HepG2 (cell line): ENCODE measurements around the gene FSIP1. TPM values are rescaled to one million over a fixed set of nuclear protein-coding genes. Genes with fewer than 3 reads are reported as not detected.
A peak's percentile ranks its signal among the peaks of the same experiment; 100 is the strongest.

ENCODE experiments used
- ATAC-seq: fragments of 200-7000 bp; cut with Tn5 transposase; 3 replicates; pipeline ENCODE4 v1.9.1; 2020; ENCODE audit warnings: mild to moderate bottlenecking, moderate library complexity
- BruUV-seq: library from RNA; stranded (reverse); fragments of 400-500 nt; replicated peaks from 2 replicates; lab custom pipeline; 2021; lab: Mats Ljungman, UMichigan
- CTCF ChIA-PET: fragments of 300-600 bp; formaldehyde crosslinking; extraction: SDS; loops from one replicate; lab custom pipeline; 2021; ENCODE audit warnings: low total read pairs, inconsistent platforms, low intra/inter-chr PET ratio; lab: Yijun Ruan, JAX
- POLR2A ChIA-PET: fragments of 350-600 bp; sonication (Branson Sonifier 250); formaldehyde crosslinking; loops from one replicate; lab custom pipeline; 2020; ENCODE audit warnings: antibody characterized with exemption, inconsistent platforms; lab: Yijun Ruan, JAX
- DNase-seq: peaks from one replicate; pipeline ENCODE4 v3.0.0-alpha.2; 2015; ENCODE audit warnings: low spot score
- FAIRE-seq: peaks from 3 replicates; lab custom pipeline; 2011; peaks lifted over from hg19 to GRCh38; lab: Jason Lieb, UNC
- H2AFZ ChIP-seq: one replicate; pipeline ENCODE4 v1.6.1; 2011; ENCODE audit warnings: low read length, inconsistent platforms
- H3K27ac ChIP-seq: fragments of 300-600 bp; 3 replicates; pipeline ENCODE4 v1.8.0; 2011; ENCODE audit warnings: mixed run types, mild to moderate bottlenecking, mixed read lengths, low read length, inconsistent platforms; ENCODE audit not compliant: insufficient read depth; ENCODE audit errors: extremely low read length
- H3K27me3 ChIP-seq, 2 experiments: fragments of 200-600 bp in 1 of 2; 2 replicates in 1 of 2; 3 replicates in 1 of 2; pipeline versions ENCODE4 v1.6.0 to v1.8.0; 2011; ENCODE audit warnings: low read length in 2 of 2, mild to moderate bottlenecking in 2 of 2, moderate library complexity in 2 of 2, inconsistent platforms in 1 of 2; ENCODE audit not compliant: insufficient read depth in 2 of 2, control insufficient read depth in 1 of 2
- H3K36me3 ChIP-seq, 2 experiments: fragments of 200-600 bp in 1 of 2; replicated peaks in 1 of 2; 2 replicates in 1 of 2; 3 replicates in 1 of 2; pipeline versions ENCODE4 v1.5.1 to v1.8.0; 2011; ENCODE audit warnings: low read length in 2 of 2, inconsistent platforms in 1 of 2; ENCODE audit not compliant: insufficient read depth in 2 of 2, control insufficient read depth in 1 of 2
- H3K4me1 ChIP-seq: 2 replicates; pipeline ENCODE4 v1.5.1; 2012; ENCODE audit warnings: low read length, inconsistent platforms; ENCODE audit not compliant: insufficient read depth
- H3K4me2 ChIP-seq: 2 replicates; pipeline ENCODE4 v1.6.0; 2011; ENCODE audit warnings: low read depth, low read length, inconsistent platforms
- H3K4me3 ChIP-seq, 3 experiments: fragments of 200-600 bp in 1 of 3; sonication (generic), shearing (Covaris generic) in 1 of 3; replicated peaks in 1 of 3; 2 replicates each; pipeline ENCODE4 v1.5.1; 2011 to 2016; ENCODE audit warnings: low read length in 3 of 3, inconsistent platforms in 2 of 3, low read depth in 2 of 3, mild to moderate bottlenecking in 2 of 3, control low read depth in 1 of 3, mixed read lengths in 1 of 3; ENCODE audit not compliant: insufficient read depth in 1 of 3
- H3K79me2 ChIP-seq: one replicate; pipeline ENCODE4 v1.6.1; 2011; ENCODE audit warnings: low read length, inconsistent platforms; ENCODE audit not compliant: insufficient read depth
- H3K9ac ChIP-seq: 2 replicates; pipeline ENCODE4 v1.6.0; 2011; ENCODE audit warnings: mild to moderate bottlenecking, low read depth, low read length, inconsistent platforms; ENCODE audit not compliant: insufficient read depth
- H3K9me3 ChIP-seq: 2 replicates; pipeline ENCODE4 v1.5.1; 2012; ENCODE audit warnings: mild to moderate bottlenecking, low read length
- H4K20me1 ChIP-seq: 2 replicates; pipeline ENCODE4 v1.6.0; 2011; ENCODE audit warnings: inconsistent platforms, mild to moderate bottlenecking, low read length, moderate library complexity; ENCODE audit not compliant: insufficient read depth
- MAFF ChIP-seq: IDR thresholded peaks from 2 replicates; pipeline ENCODE4 v1.6.1; 2011; ENCODE audit warnings: low read depth, low read length, improper control_type of control experiment
- MAFK ChIP-seq, 2 experiments: IDR thresholded peaks in 1 of 2; conservative IDR thresholded peaks in 1 of 2; 2 replicates each; pipeline ENCODE4 v1.6.1; 2011; ENCODE audit warnings: improper control_type of control experiment in 2 of 2, low read length in 2 of 2
- NR3C1 ChIP-seq: sonication (generic); formaldehyde crosslinking; IDR thresholded peaks from 2 replicates; pipeline ENCODE4 v1.4.0; 2020; ENCODE audit warnings: missing genetic modification reagents
- TCF7 ChIP-seq: sonication (generic); IDR thresholded peaks from 2 replicates; pipeline ENCODE4 v1.6.1; 2016; ENCODE audit warnings: antibody characterized with exemption, low read depth
- WGBS: methylation state at CpG from one replicate; pipeline ENCODE4 v1.1.6; 2017; ENCODE audit warnings: low lambda C conversion rate; 5-methylcytosine and 5-hydroxymethylcytosine counted together
- in situ Hi-C: cut with HindIII; loops from 2 replicates; pipeline ENCODE4 v1.10.0; 2017; ENCODE audit warnings: low pct_unique_long_range_greater_than_20kb; ENCODE audit not compliant: extremely low pct_ligation_motif_present
- intact Hi-C: fragments of 100-400 bp; cut with micrococcal nuclease; formaldehyde crosslinking; loops from one replicate; pipeline ENCODE4 v1.10.0; 2022; ENCODE audit not compliant: unreplicated experiment
- polyA plus RNA-seq, 8 experiments: library from polyadenylated mRNA; depleted of rRNA in 3 of 8; stranded (reverse) in 7 of 8; unstranded in 1 of 8; fragments of >200 nt; fragmentation: Illumina TruSeq in 4 of 8; extraction: Trizol in 4 of 8; gene quantifications; 2 replicates each; pipeline versions ENCODE4 v1.2.1 to v1.2.3, GENCODE V29; 2011 to 2016; ENCODE audit warnings: low read depth in 4 of 8, missing spikeins in 1 of 8, mixed read lengths in 1 of 8; ENCODE audit not compliant: insufficient read depth in 1 of 8
- total RNA-seq, 5 experiments: library from RNA; depleted of rRNA; stranded (reverse); fragments of >200 nt; fragmentation: Illumina TruSeq; extraction: Trizol; gene quantifications; 2 replicates each; pipeline ENCODE4 v1.2.3, GENCODE V29; 2016; ENCODE audit warnings: low read depth in 1 of 5
- TF ChIP-seq, protein P1 (sequence below): sonication (generic); formaldehyde crosslinking; IDR thresholded peaks from 2 replicates; pipeline ENCODE4 v1.4.0; 2020; ENCODE audit warnings: missing genetic modification reagents, mild to moderate bottlenecking, borderline replicate concordance

FSIP1 gene
- total and polyA plus RNA-seq, 2 of the 13 experiments (the other 11 are each of a cell fraction or from before 2014, with no cell fraction given), result 0.18 TPM; not detected in 1

DNA sequence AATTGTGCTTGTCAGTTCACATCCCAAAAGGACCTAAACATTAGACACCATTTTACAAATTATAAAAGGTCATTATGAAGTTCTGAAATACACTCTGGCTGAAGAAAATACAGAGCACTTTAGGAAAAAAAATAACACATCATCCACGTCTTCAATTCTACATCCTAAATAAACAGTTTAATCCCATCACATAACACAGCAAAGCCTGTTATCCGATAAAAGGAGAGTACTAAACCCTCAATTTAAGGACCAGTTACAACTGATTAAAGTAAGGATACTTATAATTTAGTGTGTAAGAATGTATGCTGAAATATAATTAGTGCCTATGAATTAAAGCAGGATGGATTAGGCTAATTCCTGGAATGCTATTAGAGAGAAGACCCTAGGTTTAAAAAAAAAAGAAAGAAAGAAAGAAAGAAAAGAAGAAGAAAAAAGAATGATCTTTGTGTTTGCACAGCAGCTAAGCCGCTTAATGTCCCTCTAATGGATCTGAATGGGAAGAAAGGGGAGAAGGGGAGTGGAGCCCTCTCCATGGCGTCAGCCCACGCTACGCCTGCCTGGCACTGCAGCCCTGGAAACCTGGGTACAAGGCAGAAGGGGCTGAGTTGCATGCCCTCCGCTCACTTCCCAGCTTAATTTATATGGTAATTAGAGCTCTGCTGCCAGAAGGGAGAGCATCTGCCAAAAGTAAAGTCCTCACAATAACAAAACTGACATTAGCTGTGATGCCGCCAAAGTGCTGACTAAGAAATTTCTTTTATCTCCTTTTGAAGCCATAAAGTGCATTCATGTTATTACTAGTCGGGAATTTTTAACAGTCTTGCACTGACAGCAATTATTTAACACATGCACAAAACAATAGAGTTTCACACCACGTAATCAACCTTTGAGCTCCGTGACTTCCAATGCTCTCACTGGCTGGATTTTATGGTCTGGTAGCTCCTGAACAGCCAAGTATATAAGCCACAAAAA, 90.0 kb downstream of the FSIP1 start:
- H3K4me2 ChIP-seq, result no peak overlapping the region
- H3K9ac ChIP-seq, result no peak overlapping the region
- in situ Hi-C loops (loop anchor here (5.0 kb wide), 1 partner anchor 70 kb away; no protein-coding TSS in a partner anchor), intact Hi-C loops (no loop called here)
- no peak for DNase-seq
- WGBS, result 40% methylated on average over 11 of the region's 11 CpGs
- POLR2A ChIA-PET, result no interaction called here
- no peaks in the 10 kb centered on the region for H3K36me3 ChIP-seq
- TF ChIP-seq MAFK (conservative IDR thresholded peaks at IDR 0.05 in 1 of 2, IDR thresholded peaks at IDR 0.05 in 1 of 2; ENCODE audit: low read length in 2 of 2) (peak; percentile 82 to 90), NR3C1 (CRISPR knock-in tag) (no peak), TCF7 (no peak), MAFF (peak; percentile 86)
- TF ChIP-seq, protein P1, sequence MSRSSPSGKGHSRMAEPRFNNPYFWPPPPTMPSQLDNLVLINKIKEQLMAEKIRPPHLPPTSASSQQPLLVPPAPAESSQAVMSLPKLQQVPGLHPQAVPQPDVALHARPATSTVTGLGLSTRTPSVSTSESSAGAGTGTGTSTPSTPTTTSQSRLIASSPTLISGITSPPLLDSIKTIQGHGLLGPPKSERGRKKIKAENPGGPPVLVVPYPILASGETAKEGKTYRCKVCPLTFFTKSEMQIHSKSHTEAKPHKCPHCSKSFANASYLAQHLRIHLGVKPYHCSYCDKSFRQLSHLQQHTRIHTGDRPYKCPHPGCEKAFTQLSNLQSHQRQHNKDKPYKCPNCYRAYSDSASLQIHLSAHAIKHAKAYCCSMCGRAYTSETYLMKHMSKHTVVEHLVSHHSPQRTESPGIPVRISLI (CRISPR knock-in tag), result no peak
- BruUV-seq, result no TSS peak
- no peaks in the 10 kb centered on the region for H4K20me1 ChIP-seq
- H2AFZ ChIP-seq, result no peak overlapping the region
- no peaks in the 10 kb centered on the region for H3K27me3 ChIP-seq
- H3K4me3 ChIP-seq, result no peak overlapping the region
- no peaks in the 10 kb centered on the region for H3K4me1 ChIP-seq
- FAIRE-seq, result no peak
- CTCF ChIA-PET, result no interaction called here
- H3K9me3 ChIP-seq, result no peaks in the 10 kb centered on the region
- no peak for ATAC-seq
- H3K79me2 ChIP-seq, result no peaks in the 10 kb centered on the region
- H3K27ac ChIP-seq, result no peak overlapping the region
